Body of pancreas (tissue), 4 donors: ENCODE data around the gene GRHL3. TPM values are rescaled to one million over a fixed set of nuclear protein-coding genes. Genes with fewer than 3 reads are reported as not detected.
A peak's percentile ranks its signal among the peaks of the same experiment; 100 is the strongest.

Experiments used
- ATAC-seq: fragments of 150-250 bp; one replicate; pipeline ENCODE4 v1.9.1; 2016
- DNase-seq, 4 donors: peaks; one replicate each; pipeline ENCODE4 v3.0.0-alpha.2; 2019
- H3K27ac ChIP-seq, 4 donors: fragments of 200-600 bp; sonication (generic); 1 replicate in 3 of 4; 2 replicates in 1 of 4; pipeline versions ENCODE4 v1.5.1 to v1.6.1; 2016 to 2019; ENCODE audit warnings: mild to moderate bottlenecking in 1 of 4, mixed read lengths in 1 of 4, moderate library complexity in 1 of 4
- H3K27me3 ChIP-seq, 2 donors: fragments of 200-600 bp; sonication (generic); one replicate each; pipeline ENCODE4 v1.6.0; 2016; ENCODE audit warnings: mild to moderate bottlenecking in 1 of 2
- H3K36me3 ChIP-seq, 2 donors: fragments of 200-600 bp; sonication (generic); replicated peaks in 1 of 2; 2 replicates each; pipeline ENCODE4 v1.5.1; 2016; ENCODE audit warnings: low read depth in 2 of 2; ENCODE audit not compliant: insufficient read depth in 1 of 2
- H3K4me1 ChIP-seq: fragments of 200-600 bp; sonication (generic); one replicate; pipeline ENCODE4 v1.6.0; 2016
- H3K4me3 ChIP-seq, 2 donors: fragments of 200-600 bp; sonication (generic); 1 replicate in 1 of 2; 2 replicates in 1 of 2; pipeline ENCODE4 v1.5.1; 2016 to 2019
- H3K9me3 ChIP-seq, 3 donors: fragments of 200-600 bp; sonication (generic); 1 replicate in 2 of 3; 2 replicates in 1 of 3; pipeline ENCODE4 v1.5.1; 2016
- CTCF ChIP-seq, 7 experiments: fragments of 450-650 bp in 4 of 7; fragments of 200-600 bp in 3 of 7; sonication (generic) in 3 of 7; IDR thresholded peaks; one replicate each; pipeline ENCODE4 v1.5.1; 2016 to 2019; ENCODE audit warnings: antibody characterized with exemption in 7 of 7
- POLR2A ChIP-seq, 3 donors: fragments of 450-650 bp; IDR thresholded peaks; one replicate each; pipeline ENCODE4 v1.6.1; 2016; ENCODE audit warnings: antibody characterized with exemption in 3 of 3, mild to moderate bottlenecking in 2 of 3
- WGBS, 2 donors: methylation state at CpG; one replicate each; pipeline ENCODE4 v1.1.5; 2017; 5-methylcytosine and 5-hydroxymethylcytosine counted together
- intact Hi-C: fragments of 100-400 bp; cut with DNase I; formaldehyde crosslinking; loops from one replicate; pipeline ENCODE4 v1.15.1; 2023
- total RNA-seq, 2 donors: library from RNA; depleted of rRNA; stranded (reverse); fragments of >200 nt; gene quantifications; one replicate each; pipeline ENCODE4 v1.1.0, GENCODE V29; 2016

The GRHL3 gene
- total RNA-seq, 2 donors from 2014 or later: not detected

DNA sequence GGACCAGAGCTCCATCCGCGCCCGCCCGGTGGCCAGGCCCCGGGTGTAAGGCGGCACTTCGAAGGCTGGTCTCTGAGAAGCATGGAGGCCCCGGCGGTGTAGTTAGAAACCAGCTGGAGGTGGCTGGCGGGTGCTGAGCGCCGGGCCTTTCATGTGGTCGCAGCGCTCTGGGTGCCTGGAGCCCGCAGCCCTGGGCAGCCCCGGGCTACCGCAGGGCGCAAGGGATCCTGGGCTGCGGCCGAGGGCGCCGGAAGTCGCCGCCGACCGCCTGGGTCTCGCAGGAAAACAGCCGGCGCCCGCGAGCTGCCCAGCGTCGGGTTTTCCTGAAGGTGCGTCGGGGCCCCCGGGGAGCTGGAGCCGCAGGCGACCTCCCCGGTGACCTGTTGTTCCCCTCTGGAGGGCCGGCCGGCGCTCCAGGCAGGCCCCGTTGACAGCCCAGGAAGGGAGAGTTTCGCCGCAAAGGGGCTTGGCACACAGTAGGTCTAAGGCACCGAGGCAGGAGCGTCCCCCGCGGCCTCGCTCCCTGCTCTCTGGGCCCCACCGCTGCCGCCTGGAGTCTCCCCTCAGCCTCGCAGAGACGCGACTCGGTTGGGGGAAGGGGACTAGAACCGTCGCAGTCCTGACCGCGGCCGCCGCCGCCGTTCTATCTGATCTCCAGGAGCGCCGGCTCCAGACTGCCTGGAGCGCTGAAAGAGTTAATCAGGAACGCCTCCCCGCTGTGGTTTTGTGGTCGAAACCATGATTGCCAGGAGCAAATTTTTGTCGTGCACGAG is 2.7 kb downstream of the GRHL3 start:
- intact Hi-C loops: no loop called here
- Histone ChIP-seq H3K9me3 (no peaks in the 10 kb centered on the region), H3K36me3 (no peaks in the 10 kb centered on the region), H3K27me3 (no peaks in the 10 kb centered on the region), H3K4me1 (peaks cover 37% of the 10 kb centered on the region), H3K4me3 (peak overlapping the region; percentile 5 to 15), H3K27ac (peak overlapping the region in 1 of 4 donors; percentile 21)
- 11% methylated on average over 71 of the region's 72 CpGs; no CpG with 5 or more reads in 1 of the 2 donors for WGBS, 2 donors
- TF ChIP-seq CTCF (IDR thresholded peaks at IDR 0.05) (no peak), POLR2A (IDR thresholded peaks at IDR 0.05) (peak in 1 of 3 donors; percentile 34)
- ATAC-seq (peak; percentile 49), DNase-seq (peak; percentile 19 to 51 (median 38))

DNA sequence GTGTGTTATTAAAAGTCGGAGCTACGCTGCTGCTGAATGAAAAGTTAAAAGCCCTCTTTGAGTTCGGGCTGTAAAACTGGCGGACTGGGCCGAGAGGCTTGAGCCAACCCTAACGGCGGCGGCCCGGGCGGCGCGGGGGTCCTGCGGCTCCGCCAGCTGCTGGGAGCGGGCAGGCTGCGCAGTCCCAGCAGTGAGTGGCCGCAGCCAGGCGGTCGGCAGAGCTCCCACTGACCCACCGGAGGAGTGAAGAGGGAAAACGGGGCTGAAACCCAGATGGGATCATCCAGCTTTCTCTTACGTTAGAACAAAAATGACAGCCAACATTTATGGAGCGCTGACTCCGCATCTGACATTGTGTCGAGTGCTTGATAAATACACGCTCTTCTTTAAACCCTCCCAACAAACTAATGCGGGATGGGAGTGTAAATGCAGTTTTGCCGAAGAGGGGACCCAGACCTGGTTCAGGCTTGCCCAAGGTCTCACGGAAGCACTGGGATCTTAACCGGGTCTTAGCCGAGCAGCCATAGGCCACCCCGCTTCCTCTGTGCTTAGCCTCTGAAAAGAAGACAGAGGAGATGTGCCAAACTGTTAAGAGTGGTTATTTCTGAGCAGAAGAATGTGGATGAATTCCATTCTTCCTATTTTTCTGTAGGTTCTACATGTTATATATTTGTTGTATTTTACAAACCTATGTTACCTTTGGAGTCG is 3.5 kb downstream of the GRHL3 start:
- DNase-seq: no peak
- H3K27ac ChIP-seq: peak overlapping the region in 1 of 4 donors; percentile 21

DNA sequence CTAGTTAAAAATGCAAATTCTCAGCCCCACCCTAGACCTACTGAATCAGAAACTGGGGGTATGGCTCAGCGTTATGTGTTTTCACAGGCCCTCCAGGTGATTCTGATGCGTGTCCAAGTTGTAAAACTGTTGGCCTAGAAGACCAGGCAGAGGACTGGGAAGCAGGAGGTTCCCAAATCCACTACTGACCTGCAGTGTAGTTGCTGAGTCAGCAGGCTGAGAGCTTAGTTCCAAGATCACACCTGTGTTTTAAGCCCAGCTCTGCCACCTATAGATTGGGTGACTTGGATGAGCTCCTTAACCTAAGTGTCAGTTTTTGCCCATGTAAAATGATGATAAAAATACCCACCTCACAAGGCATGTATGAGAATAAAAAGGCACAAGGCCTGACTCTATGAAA is 4.1 kb downstream of the GRHL3 start:
- H3K36me3 ChIP-seq: no peaks in the 10 kb centered on the region
- H3K9me3 ChIP-seq: no peaks in the 10 kb centered on the region
- no peak overlapping the region for H3K27ac ChIP-seq
- H3K4me3 ChIP-seq: no peak overlapping the region
- no peak for TF ChIP-seq POLR2A (IDR thresholded peaks at IDR 0.05)
- no peak for TF ChIP-seq CTCF (IDR thresholded peaks at IDR 0.05)
- intact Hi-C loops: no loop called here
- ATAC-seq (no peak), DNase-seq (no peak)
- H3K4me1 ChIP-seq: peaks cover 30% of the 10 kb centered on the region
- WGBS, 2 donors: 95 to 96% methylated on average over 2 of the region's 2 CpGs
- no peaks in the 10 kb centered on the region for H3K27me3 ChIP-seq

More for the DNA sequence above, 3.5 kb downstream of the GRHL3 start:
- H3K36me3 ChIP-seq: no peaks in the 10 kb centered on the region
- ATAC-seq: no peak
- no peak for TF ChIP-seq CTCF (IDR thresholded peaks at IDR 0.05)
- no peak for TF ChIP-seq POLR2A (IDR thresholded peaks at IDR 0.05)
- H3K4me1 ChIP-seq: peaks cover 37% of the 10 kb centered on the region
- peak overlapping the region in 1 of 2 donors; percentile 15 for H3K4me3 ChIP-seq
- no peaks in the 10 kb centered on the region for H3K27me3 ChIP-seq
- 49 to 92% methylated on average over 18 to 33 of the region's 33 CpGs for whole genome bisulfite sequencing, 2 donors
- no peaks in the 10 kb centered on the region for H3K9me3 ChIP-seq
- intact Hi-C loops: no loop called here

GRCh38 chr1:24324903-24325302 is 5.7 kb downstream of the GRHL3 start:
- peak in 1 of 4 donors; percentile 7 for DNase-seq
- peaks cover 16% of the 10 kb centered on the region for H3K4me1 ChIP-seq
- no peak overlapping the region for H3K27ac ChIP-seq
- no peaks in the 10 kb centered on the region for H3K9me3 ChIP-seq
- H3K4me3 ChIP-seq: no peak overlapping the region
- no peaks in the 10 kb centered on the region for H3K36me3 ChIP-seq
- 63 to 67% methylated on average over 1 to 6 of the region's 6 CpGs for WGBS, 2 donors
- no peak for ATAC-seq
- no peak for TF ChIP-seq CTCF (IDR thresholded peaks at IDR 0.05)
- no peak for TF ChIP-seq POLR2A (IDR thresholded peaks at IDR 0.05)
- H3K27me3 ChIP-seq: no peaks in the 10 kb centered on the region
- intact Hi-C loops: no loop called here
